Type B pancreatic cell (in vitro differentiated cells): ENCODE data around the gene MICU1. TPM values are rescaled to one million over a fixed set of nuclear protein-coding genes. Genes with fewer than 3 reads are reported as not detected.

Experiments used
- DNase-seq: peaks from one replicate; pipeline ENCODE4 v3.0.0; 2021; ENCODE audit warnings: mixed read lengths; ENCODE audit not compliant: unreplicated experiment; ENCODE audit errors: extremely low spot score
- H3K27ac Mint-ChIP-seq: 2 replicates; pipeline ENCODE4 v1.8.0; 2021; ENCODE audit warnings: mild to moderate bottlenecking, mixed read lengths
- H3K27me3 Mint-ChIP-seq: 2 replicates; pipeline ENCODE4 v1.8.0; 2021; ENCODE audit warnings: mixed read lengths
- H3K36me3 Mint-ChIP-seq: 2 replicates; pipeline ENCODE4 v1.8.0; 2021; ENCODE audit warnings: mixed read lengths
- H3K4me1 Mint-ChIP-seq: one replicate; pipeline ENCODE4 v1.8.0; 2021; ENCODE audit warnings: mixed read lengths; ENCODE audit not compliant: unreplicated experiment
- H3K4me3 Mint-ChIP-seq: 2 replicates; pipeline ENCODE4 v1.8.0; 2021; ENCODE audit warnings: mild to moderate bottlenecking, mixed read lengths
- H3K9me3 Mint-ChIP-seq: 2 replicates; pipeline ENCODE4 v1.8.0; 2021; ENCODE audit warnings: mixed read lengths
- total RNA-seq: library from RNA; stranded (reverse); gene quantifications from 2 replicates; pipeline ENCODE4 v1.2.1, GENCODE V29; 2021; ENCODE audit warnings: low replicate concordance
- TF ChIP-seq, protein P1 (sequence below): fragments of 200-600 bp; sonication (generic); conservative IDR thresholded peaks from 2 replicates; pipeline ENCODE4 v1.5.0; 2021; ENCODE audit warnings: antibody characterized with exemption, mild to moderate bottlenecking

Gene MICU1
- total RNA-seq, 1 donor from 2014 or later = 40.3 TPM

- Mint-ChIP-seq H3K36me3 (peaks cover 5% of the 10 kb centered on the region), H3K9me3 (no peaks in the 10 kb centered on the region), H3K27ac (no peak overlapping the region), H3K4me3 (no peak overlapping the region), H3K4me1 (peaks cover 4% of the 10 kb centered on the region), H3K27me3 (no peaks in the 10 kb centered on the region)
- TF ChIP-seq, protein P1, sequence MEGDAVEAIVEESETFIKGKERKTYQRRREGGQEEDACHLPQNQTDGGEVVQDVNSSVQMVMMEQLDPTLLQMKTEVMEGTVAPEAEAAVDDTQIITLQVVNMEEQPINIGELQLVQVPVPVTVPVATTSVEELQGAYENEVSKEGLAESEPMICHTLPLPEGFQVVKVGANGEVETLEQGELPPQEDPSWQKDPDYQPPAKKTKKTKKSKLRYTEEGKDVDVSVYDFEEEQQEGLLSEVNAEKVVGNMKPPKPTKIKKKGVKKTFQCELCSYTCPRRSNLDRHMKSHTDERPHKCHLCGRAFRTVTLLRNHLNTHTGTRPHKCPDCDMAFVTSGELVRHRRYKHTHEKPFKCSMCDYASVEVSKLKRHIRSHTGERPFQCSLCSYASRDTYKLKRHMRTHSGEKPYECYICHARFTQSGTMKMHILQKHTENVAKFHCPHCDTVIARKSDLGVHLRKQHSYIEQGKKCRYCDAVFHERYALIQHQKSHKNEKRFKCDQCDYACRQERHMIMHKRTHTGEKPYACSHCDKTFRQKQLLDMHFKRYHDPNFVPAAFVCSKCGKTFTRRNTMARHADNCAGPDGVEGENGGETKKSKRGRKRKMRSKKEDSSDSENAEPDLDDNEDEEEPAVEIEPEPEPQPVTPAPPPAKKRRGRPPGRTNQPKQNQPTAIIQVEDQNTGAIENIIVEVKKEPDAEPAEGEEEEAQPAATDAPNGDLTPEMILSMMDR = no peak
- DNase-seq = no peak
Measured at GRCh38 chr10:72466018-72466417, 159.9 kb downstream of the MICU1 start.

- Mint-ChIP-seq H3K27ac (no peak overlapping the region), H3K4me1 (peaks cover 6% of the 10 kb centered on the region), H3K36me3 (peaks cover 7% of the 10 kb centered on the region), H3K4me3 (no peak overlapping the region), H3K27me3 (no peaks in the 10 kb centered on the region), H3K9me3 (peaks cover 4% of the 10 kb centered on the region)
- no peak for DNase-seq
- TF ChIP-seq, protein P1 = no peak
Measured at GRCh38 chr10:72464438-72464837, 161.4 kb downstream of the MICU1 start.

- Mint-ChIP-seq H3K4me1 (peaks cover 6% of the 10 kb centered on the region), H3K9me3 (peaks cover 4% of the 10 kb centered on the region), H3K27me3 (no peaks in the 10 kb centered on the region), H3K27ac (no peak overlapping the region), H3K4me3 (no peak overlapping the region), H3K36me3 (peaks cover 9% of the 10 kb centered on the region)
- TF ChIP-seq, protein P1 = no peak
- no peak for DNase-seq
Measured at GRCh38 chr10:72462261-72462660, 163.6 kb downstream of the MICU1 start.

DNA sequence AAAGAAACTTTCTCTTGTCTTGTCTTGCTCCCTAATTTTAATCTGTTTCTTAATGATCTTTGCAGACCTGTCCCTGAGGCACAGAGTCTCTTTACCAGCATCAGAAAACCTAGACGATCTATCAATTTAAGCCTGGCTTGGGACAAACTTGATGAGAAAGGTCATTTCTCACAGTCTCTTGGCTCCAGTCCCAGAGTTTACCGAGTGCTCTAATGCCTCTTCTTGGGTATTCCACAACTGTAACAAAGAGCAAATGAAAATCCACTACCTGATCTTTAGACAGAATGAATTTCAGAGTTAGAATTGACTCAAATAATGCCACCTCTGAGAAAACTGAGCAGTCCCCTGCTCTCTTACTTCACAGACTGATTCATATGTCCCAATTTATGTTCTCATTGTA, 164.8 kb downstream of the MICU1 start:
- H3K27ac Mint-ChIP-seq = no peak overlapping the region

DNA sequence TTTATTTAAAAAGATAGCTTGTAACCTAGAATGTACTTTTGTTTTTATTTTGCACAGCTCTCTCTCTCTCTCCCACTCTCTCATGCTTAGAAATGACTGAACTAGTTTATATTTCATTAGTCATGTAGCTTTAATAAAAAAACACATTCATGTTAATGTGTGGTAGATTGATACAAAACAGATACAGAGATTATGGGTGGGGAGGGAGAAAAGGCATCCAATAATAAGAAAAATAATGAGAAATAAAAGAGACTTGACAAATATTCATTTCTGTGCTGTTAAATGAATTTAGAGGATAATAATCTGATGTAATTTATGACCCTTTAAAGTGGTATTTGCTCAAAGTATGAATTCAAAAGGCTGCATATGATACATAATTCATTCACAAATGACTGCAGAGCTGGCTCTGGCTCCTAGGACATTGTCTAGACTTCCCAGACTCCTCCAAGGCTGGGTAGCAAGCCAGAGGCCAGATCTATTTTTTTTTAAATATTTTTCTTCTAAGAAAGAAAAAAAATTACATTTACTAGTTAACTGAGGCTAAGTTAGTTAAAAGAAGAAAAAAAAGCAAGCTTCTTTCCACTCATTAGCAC, 165.5 kb downstream of the MICU1 start:
- Mint-ChIP-seq H3K36me3 (peaks cover 8% of the 10 kb centered on the region), H3K27ac (no peak overlapping the region), H3K27me3 (no peaks in the 10 kb centered on the region), H3K4me1 (peaks cover 11% of the 10 kb centered on the region), H3K9me3 (peaks cover 4% of the 10 kb centered on the region), H3K4me3 (no peak overlapping the region)
- DNase-seq = no peak
- TF ChIP-seq, protein P1 = no peak

More for the DNA sequence above, 164.8 kb downstream of the MICU1 start:
- DNase-seq = no peak
- Mint-ChIP-seq H3K27me3 (no peaks in the 10 kb centered on the region), H3K9me3 (peaks cover 4% of the 10 kb centered on the region), H3K4me3 (no peak overlapping the region), H3K36me3 (peaks cover 6% of the 10 kb centered on the region), H3K4me1 (peaks cover 6% of the 10 kb centered on the region)
- TF ChIP-seq, protein P1 = no peak
